HT1080 (cell line): Measurements from ENCODE around the gene OAT. TPM values are rescaled to one million over a fixed set of nuclear protein-coding genes. Genes with fewer than 3 reads are reported as not detected.
A peak's percentile ranks its signal among the peaks of the same experiment; 100 is the strongest.

Experiments
- DNase-seq: peaks from one replicate; pipeline ENCODE4 v3.0.0-alpha.2; 2015; ENCODE audit warnings: low read depth
- total RNA-seq: library from RNA; depleted of rRNA; stranded (reverse); fragments of >200 nt; shearing (Covaris generic); gene quantifications from 2 replicates; pipeline ENCODE4 v1.2.3, GENCODE V29; 2014

The OAT gene
- total RNA-seq, 1 experiment from 2014 or later, result 105 TPM

- DNase-seq, result no peak
Measured at GRCh38 chr10:124407456-124407855, 11.3 kb downstream of the OAT start.

- peak; percentile 78 for DNase-seq
Measured at GRCh38 chr10:124403548-124403947, 15.2 kb downstream of the OAT start.

- no peak for DNase-seq
Measured at GRCh38 chr10:124402273-124402672, 16.4 kb downstream of the OAT start.

GRCh38 chr10:124401633-124402032, 17.1 kb downstream of the OAT start:
- no peak for DNase-seq

GRCh38 chr10:124394583-124394982, 24.1 kb downstream of the OAT start:
- no peak for DNase-seq

GRCh38 chr10:124392626-124393342, 25.9 kb downstream of the OAT start:
- no peak for DNase-seq

- DNase-seq, result no peak
Measured at GRCh38 chr10:124390471-124391187, 28.1 kb downstream of the OAT start.

- no peak for DNase-seq
Measured at GRCh38 chr10:124389613-124390361, 28.9 kb downstream of the OAT start.

GRCh38 chr10:124388823-124389612, 29.7 kb downstream of the OAT start:
- DNase-seq, result peak; percentile 59

- DNase-seq, result no peak
Measured at GRCh38 chr10:124388476-124388822, 30.3 kb downstream of the OAT start.

- no peak for DNase-seq
Measured at GRCh38 chr10:124387078-124387874, 31.4 kb downstream of the OAT start.

- no peak for DNase-seq
Measured at GRCh38 chr10:124386186-124387077, 32.3 kb downstream of the OAT start.

GRCh38 chr10:124385627-124386185, 33.0 kb downstream of the OAT start:
- DNase-seq, result no peak

- DNase-seq, result no peak
Measured at GRCh38 chr10:124384591-124385190, 34.0 kb downstream of the OAT start.

GRCh38 chr10:124384172-124384571, 34.6 kb downstream of the OAT start:
- DNase-seq, result no peak

GRCh38 chr10:124383496-124383895, 35.2 kb downstream of the OAT start:
- DNase-seq, result no peak

GRCh38 chr10:124381011-124381611, 37.6 kb downstream of the OAT start:
- DNase-seq, result peak; percentile 14

- no peak for DNase-seq
Measured at GRCh38 chr10:124380256-124380995, 38.3 kb downstream of the OAT start.
